SU-DHL-6 (cell line): ENCODE results near the gene LRRTM3.

Source experiments
- H2AFZ ChIP-seq: fragments of 200-600 bp; sonication (generic); 2 replicates; pipeline ENCODE4 v1.6.1; 2014; ENCODE audit warnings: low read depth, mild to moderate bottlenecking, moderate library complexity, mixed read lengths, antibody characterized with exemption, low read length; ENCODE audit not compliant: severe bottlenecking
- H3F3A ChIP-seq: fragments of 200-600 bp; shearing (Covaris generic); 2 replicates; pipeline ENCODE4 v1.6.0; 2016; ENCODE audit warnings: antibody characterized with exemption, mild to moderate bottlenecking; ENCODE audit not compliant: insufficient read depth
- H3K27ac ChIP-seq: fragments of 200-600 bp; sonication (generic); 2 replicates; pipeline ENCODE4 v1.5.1; 2016; ENCODE audit warnings: low read depth, mild to moderate bottlenecking, low read length, moderate library complexity, mixed read lengths
- H3K27me3 ChIP-seq: fragments of 200-600 bp; sonication (generic), shearing (Covaris generic); 2 replicates; pipeline ENCODE4 v1.6.0; 2014; ENCODE audit warnings: mild to moderate bottlenecking, low read length
- H3K36me3 ChIP-seq: fragments of 200-600 bp; sonication (generic); 2 replicates; pipeline ENCODE4 v1.6.1; 2014; ENCODE audit warnings: mild to moderate bottlenecking, low read length, mixed read lengths
- H3K4me2 ChIP-seq: fragments of 300-600, 200-600 bp; shearing (Covaris generic), sonication (generic); 2 replicates; pipeline ENCODE4 v1.6.0; 2014; ENCODE audit warnings: low read length, low read depth, mild to moderate bottlenecking; ENCODE audit not compliant: poor library complexity, severe bottlenecking
- H3K4me3 ChIP-seq: fragments of 200-600 bp; sonication (generic); 2 replicates; pipeline ENCODE4 v1.5.1; 2014; ENCODE audit warnings: antibody characterized with exemption, low read length, mild to moderate bottlenecking, mixed read lengths; ENCODE audit not compliant: insufficient read depth, poor library complexity, severe bottlenecking
- H3K79me2 ChIP-seq: fragments of 200-600 bp; sonication (generic); 2 replicates; pipeline ENCODE4 v1.6.1; 2014; ENCODE audit warnings: mild to moderate bottlenecking, low read length, moderate library complexity; ENCODE audit not compliant: insufficient read depth
- H3K9ac ChIP-seq: fragments of 200-600 bp; sonication (generic); 2 replicates; pipeline ENCODE4 v1.7.0; 2014; ENCODE audit warnings: mild to moderate bottlenecking, low read length
- H3K9me2 ChIP-seq: fragments of 200-600 bp; sonication (generic); replicated peaks from 2 replicates; pipeline ENCODE4 v1.6.1; 2014; ENCODE audit warnings: low read length; ENCODE audit not compliant: insufficient read depth
- H3K9me3 ChIP-seq: fragments of 200-600 bp; sonication (generic); 2 replicates; pipeline ENCODE4 v1.6.1; 2014; ENCODE audit warnings: low read length, mixed read lengths; ENCODE audit not compliant: insufficient read depth
- H4K20me1 ChIP-seq: fragments of 200-600 bp; sonication (generic); 2 replicates; pipeline ENCODE4 v1.6.1; 2014; ENCODE audit warnings: low read depth, mild to moderate bottlenecking, antibody characterized with exemption, low read length, moderate library complexity, mixed read lengths
- CTCF ChIP-seq: fragments of 200-600 bp; sonication (generic); IDR thresholded peaks from one replicate; pipeline ENCODE4 v1.5.1; 2017; ENCODE audit warnings: antibody characterized with exemption, mild to moderate bottlenecking, low read length, moderate library complexity; ENCODE audit not compliant: insufficient read depth, poor library complexity, severe bottlenecking
- EZH2phosphoT487 ChIP-seq: fragments of 200-600 bp; sonication (generic), shearing (Covaris generic); conservative IDR thresholded peaks from 2 replicates; pipeline ENCODE4 v1.6.1; 2018; ENCODE audit warnings: mild to moderate bottlenecking, antibody characterized with exemption, low read length, moderate library complexity, mixed read lengths

Gene LRRTM3

GRCh38 chr10:66982792-66983474 is 57.1 kb downstream of the LRRTM3 start:
- H3K4me3 ChIP-seq = no peak overlapping the region
- TF ChIP-seq EZH2phosphoT487 = no peak
- TF ChIP-seq CTCF = no peak
- no peak overlapping the region for H3K4me2 ChIP-seq
- H4K20me1 ChIP-seq = no peaks in the 10 kb centered on the region
- H3K9me2 ChIP-seq = no peaks in the 10 kb centered on the region
- no peaks in the 10 kb centered on the region for H3K27me3 ChIP-seq
- H3F3A ChIP-seq = no peaks in the 10 kb centered on the region
- H2AFZ ChIP-seq = no peak overlapping the region
- no peaks in the 10 kb centered on the region for H3K36me3 ChIP-seq
- no peaks in the 10 kb centered on the region for H3K9me3 ChIP-seq
- H3K27ac ChIP-seq = no peak overlapping the region
- no peaks in the 10 kb centered on the region for H3K79me2 ChIP-seq
- no peak overlapping the region for H3K9ac ChIP-seq

DNA sequence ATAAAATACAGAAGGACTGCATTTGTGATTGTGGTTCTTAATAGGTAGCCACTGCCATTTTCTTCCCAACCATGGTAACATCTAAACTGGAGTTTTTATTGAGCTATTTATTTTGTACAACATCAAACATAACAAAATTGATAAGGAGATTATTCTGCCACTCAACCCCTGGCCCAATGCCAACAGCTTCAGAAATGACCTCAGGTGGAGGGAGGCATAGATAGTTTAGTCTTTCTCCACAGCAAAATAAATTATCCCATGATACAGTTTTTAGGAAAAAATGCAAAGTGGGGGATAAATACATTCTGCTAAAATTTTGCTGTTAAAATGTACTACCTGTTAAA is 57.6 kb downstream of the LRRTM3 start:
- Histone ChIP-seq H3K27ac (no peak overlapping the region), H3K36me3 (no peaks in the 10 kb centered on the region), H4K20me1 (no peaks in the 10 kb centered on the region), H3K79me2 (no peaks in the 10 kb centered on the region), H3K9ac (no peak overlapping the region), H3F3A (no peaks in the 10 kb centered on the region), H3K4me3 (no peak overlapping the region), H3K4me2 (no peak overlapping the region), H3K9me3 (no peaks in the 10 kb centered on the region), H3K9me2 (no peaks in the 10 kb centered on the region), H2AFZ (no peak overlapping the region), H3K27me3 (no peaks in the 10 kb centered on the region)
- TF ChIP-seq CTCF (no peak), EZH2phosphoT487 (no peak)

GRCh38 chr10:66990143-66990830 is 64.5 kb downstream of the LRRTM3 start:
- Histone ChIP-seq H3K9me3 (no peaks in the 10 kb centered on the region), H3K4me3 (no peak overlapping the region), H3K9me2 (no peaks in the 10 kb centered on the region), H3K27me3 (no peaks in the 10 kb centered on the region), H2AFZ (no peak overlapping the region), H3F3A (no peaks in the 10 kb centered on the region), H3K27ac (no peak overlapping the region), H3K9ac (no peak overlapping the region), H4K20me1 (no peaks in the 10 kb centered on the region), H3K79me2 (no peaks in the 10 kb centered on the region), H3K36me3 (no peaks in the 10 kb centered on the region), H3K4me2 (no peak overlapping the region)
- TF ChIP-seq CTCF (no peak), EZH2phosphoT487 (no peak)
